Skin of body (tissue), 2 donors: ENCODE data around the gene IRX6. TPM values are rescaled to one million over a fixed set of nuclear protein-coding genes. Genes with fewer than 3 reads are reported as not detected.

Experiments used
- DNase-seq: peaks from one replicate; lab custom pipeline; 2025; lab: John Stamatoyannopoulos, UW
- total RNA-seq: library from RNA; depleted of rRNA; stranded (reverse); fragments of >200 nt; gene quantifications from one replicate; pipeline ENCODE4 v1.2.3, GENCODE V29; 2014

IRX6 gene
- total RNA-seq, 1 donor from 2014 or later: 3.1 TPM

DNA sequence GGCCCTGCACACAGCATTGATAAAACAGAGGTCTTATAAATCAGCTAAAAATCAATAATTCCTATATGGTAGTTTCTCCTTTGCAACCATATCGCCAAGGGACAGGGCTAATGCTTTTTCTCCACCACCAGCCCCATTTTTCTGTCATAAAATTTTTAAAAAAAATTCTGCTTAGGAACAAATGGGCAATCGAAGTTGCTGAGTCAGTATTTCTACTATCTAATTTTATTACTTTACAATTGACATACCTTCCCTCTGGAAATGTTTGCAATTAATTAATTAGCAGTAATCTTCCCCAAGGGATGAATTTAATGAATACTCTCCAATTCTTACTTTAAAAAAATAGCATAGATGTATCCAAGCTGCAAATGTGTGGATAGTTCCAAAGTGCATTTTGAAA is 1.7 kb upstream of the IRX6 start:
- DNase-seq: no peak

- DNase-seq: no peak
Observed at GRCh38 chr16:55324285-55325079, 479 bp downstream of the IRX6 start.

GRCh38 chr16:55325080-55325447 is 1.1 kb downstream of the IRX6 start:
- DNase-seq: no peak

GRCh38 chr16:55325458-55326109 is 1.6 kb downstream of the IRX6 start:
- DNase-seq: no peak

GRCh38 chr16:55326261-55327092 is 2.5 kb downstream of the IRX6 start:
- no peak for DNase-seq

DNA sequence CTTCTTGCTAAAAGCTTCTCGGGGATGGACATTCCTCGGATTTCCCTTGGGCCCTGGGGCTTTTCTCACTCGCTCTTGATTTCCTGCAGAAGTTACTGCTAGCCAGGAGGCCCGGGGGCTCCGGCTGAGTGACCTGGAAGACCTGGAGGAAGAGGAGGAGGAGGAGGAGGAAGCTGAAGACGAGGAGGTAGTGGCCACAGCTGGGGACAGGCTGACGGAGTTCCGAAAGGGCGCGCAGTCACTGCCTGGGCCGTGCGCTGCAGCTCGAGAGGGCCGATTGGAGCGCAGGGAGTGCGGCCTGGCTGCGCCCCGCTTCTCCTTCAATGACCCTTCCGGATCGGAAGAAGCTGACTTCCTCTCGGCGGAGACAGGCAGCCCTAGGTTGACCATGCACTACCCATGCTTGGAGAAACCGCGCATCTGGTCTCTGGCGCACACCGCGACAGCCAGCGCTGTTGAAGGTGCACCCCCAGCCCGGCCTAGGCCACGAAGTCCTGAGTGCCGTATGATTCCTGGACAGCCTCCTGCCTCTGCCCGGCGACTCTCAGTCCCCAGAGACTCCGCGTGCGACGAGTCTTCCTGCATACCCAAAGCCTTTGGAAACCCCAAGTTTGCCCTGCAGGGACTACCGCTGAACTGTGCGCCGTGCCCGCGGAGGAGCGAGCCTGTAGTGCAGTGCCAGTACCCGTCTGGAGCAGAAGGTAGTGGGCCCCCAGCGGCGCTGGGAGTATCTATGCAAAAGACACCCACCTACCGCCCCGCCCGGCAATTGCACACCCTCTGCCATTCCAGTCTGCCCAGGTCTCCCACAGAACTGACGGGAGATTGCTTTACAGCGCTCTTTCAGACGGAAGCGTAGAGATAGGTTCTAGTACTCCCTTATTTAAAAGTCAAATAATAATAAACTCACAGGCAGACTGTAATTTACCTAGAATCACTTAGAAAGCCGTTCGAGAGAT is 4.9 kb downstream of the IRX6 start:
- DNase-seq: no peak

DNA sequence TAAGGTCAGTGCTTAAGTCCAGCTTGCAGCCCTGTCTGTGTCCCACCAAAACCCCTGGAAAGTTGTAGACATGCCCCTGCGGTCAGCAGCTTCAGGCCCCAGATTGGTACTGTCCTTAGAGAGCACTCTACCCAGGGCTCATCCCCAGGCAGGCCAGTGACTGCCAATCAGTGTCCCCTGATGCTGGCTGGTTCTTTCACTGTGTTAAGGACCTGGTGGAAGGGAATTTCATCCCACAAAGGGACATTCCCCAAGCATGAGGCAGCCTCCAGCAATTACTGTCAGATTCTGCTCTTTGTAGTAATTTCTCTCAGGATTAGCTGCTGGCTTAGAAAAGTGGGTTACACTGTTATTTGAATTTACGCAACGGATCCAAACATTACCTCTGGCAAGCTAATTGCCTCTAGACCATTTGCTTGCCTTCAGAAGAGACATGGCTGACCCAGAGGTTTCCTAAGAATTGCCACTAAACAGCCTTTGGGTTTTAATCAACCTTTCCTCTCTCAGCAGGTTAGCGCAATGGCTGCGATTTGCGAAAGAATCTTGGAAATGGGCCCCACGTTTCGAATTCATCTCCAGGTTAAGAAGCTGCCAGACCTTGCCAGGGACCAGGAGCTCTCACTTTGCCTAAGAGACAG is 5.9 kb downstream of the IRX6 start:
- DNase-seq: no peak

DNA sequence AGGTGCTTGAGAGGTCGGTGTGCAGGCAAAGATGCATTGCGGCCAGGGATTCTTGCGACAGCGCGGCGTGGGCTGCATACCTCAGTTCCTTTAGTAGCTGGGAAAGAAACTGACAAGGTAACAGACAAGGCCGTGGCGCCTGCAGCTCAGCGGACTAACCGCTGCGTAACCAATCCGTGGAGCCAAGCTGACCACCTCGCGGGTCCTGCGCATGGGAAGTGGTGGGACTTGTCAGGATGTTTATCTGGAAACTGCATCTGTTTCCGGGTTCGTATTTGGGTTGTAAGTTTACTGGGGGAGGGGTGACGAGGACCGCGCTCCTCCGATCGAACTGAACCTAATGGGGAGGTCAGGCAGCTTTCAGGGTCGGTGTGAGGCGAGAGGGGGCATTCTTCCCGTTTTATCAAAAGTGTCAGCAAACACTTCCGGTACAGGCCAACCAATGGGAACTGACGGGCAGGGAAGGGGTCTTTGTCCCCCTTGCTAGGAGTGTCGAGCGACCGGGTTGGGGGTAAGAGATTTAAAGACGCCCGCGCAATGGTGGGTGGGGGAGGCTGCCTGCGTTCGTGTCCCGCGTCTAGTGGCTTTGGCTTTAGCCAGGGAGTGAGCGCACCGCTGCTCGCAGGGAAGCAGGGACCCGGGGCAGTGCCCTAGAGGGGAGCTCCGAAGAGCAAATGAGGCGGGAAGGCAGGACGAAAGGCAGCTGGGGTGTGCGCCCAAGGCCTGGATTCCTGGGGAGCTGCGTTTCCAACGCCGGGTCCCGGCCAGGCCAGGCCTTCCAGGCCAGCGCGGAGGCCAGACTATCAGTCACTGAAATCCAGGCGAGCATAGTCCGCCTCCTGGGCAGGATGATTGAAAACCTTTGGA is 7.0 kb downstream of the IRX6 start:
- no peak for DNase-seq

DNA sequence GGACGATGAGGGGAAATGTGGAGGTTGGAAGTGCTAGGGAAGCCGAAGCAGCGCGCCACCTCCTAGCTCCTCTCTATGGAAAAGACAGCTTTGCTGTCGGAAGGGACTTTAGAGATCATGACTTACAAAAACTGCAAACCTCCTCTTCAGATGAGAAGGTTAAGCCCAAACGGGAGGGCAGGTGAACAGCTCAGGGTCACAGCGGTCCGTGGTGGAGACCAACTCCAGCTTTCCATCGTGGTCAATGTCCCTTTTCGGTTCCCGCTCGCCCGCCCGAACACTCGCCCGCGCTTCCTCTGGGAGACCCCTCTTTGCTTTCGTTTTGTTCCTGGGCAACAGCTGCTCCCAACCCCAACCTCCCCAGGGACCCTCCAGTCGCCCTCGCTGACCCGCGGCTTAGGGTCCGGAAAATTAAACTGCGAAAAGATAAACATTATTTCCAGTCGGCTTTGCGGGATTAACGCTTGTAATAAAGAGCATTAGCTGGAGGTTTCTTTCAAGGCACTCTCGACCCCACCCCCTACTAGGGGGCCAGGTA is 7.7 kb downstream of the IRX6 start:
- no peak for DNase-seq

- DNase-seq: no peak
Observed at GRCh38 chr16:55333684-55334083, 9.7 kb downstream of the IRX6 start.

DNA sequence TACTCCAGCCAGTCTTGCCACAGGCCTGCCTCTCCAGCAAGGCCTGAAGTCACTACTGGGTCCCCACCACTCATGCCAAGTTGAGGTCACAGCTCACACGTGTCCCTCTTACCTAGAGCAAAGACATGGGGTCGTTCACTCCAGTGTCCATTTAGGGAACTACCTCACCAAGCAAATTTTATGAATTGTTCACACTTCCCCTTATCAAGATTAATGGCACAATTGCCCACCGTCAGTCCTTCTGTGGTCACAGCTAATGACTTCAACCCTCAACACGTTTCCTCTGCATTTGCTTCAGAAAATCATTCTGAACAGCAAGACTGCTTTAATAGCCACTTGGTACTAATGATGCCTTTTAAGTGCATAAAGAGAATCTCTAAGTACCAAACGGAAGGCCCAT is 14.6 kb downstream of the IRX6 start:
- DNase-seq: no peak

DNA sequence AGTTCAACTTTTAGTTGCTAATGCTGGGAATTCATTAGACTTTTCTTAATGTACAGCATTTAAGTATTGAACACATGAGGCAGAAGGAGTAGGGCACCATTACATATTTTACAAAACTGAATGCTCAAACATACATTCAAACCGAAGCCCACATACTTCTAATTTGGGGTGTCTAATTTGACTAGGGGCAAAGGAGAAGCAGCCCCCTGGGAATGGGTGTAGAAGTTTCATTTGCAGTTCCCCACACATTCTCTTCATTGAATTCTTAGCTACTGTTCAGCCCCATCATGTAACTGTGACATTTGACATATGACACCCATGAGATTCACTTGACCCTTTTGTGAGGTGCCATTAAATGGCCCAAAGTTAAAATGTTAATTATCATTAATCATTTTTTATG is 16.4 kb downstream of the IRX6 start:
- DNase-seq: no peak

- DNase-seq: no peak
Observed at GRCh38 chr16:55341681-55342080, 17.7 kb downstream of the IRX6 start.

DNA sequence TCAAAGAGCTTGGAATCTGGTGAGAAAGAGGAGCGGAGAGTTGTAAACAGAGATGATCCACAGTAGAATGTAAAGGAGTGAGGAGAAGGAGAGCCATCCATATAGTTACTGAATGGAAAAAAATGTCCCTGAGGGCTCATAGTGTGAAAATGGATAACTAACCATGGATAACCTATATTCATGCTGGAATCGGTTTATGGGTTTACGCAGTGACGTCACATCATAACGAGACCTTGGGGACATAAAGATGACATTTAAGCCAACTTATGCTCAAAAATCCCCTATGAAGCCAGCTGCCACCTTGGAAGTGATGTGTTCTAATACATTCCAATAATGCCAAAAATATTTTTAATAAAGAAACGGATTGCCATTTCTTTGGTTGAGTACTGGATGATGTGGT is 22.5 kb downstream of the IRX6 start:
- DNase-seq: no peak

DNA sequence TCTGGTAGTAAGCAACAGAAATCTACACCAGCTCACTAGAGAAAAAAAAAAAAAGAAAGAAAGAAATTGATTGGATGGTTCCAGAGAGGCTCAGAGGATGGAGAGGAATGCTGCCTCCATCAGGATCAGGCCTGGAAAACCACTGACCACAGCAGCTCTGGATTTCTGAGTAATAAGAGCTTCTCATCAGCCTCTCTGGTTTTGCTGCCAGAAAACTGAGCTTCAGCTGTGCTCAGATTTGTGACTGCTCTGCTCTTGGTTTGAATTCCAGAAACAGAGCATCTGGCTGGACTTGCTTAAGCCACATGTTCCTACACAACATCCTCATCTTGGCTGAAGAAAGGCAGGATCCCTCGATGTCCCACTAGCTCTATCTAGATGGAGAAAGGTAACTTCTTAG is 25.9 kb downstream of the IRX6 start:
- peak; percentile 29 for DNase-seq

- DNase-seq: no peak
Observed at GRCh38 chr16:55350984-55351383, 27.0 kb downstream of the IRX6 start.

- no peak for DNase-seq
Observed at GRCh38 chr16:55351936-55352335, 27.9 kb downstream of the IRX6 start.

GRCh38 chr16:55357241-55357640 is 33.2 kb downstream of the IRX6 start:
- no peak for DNase-seq

- no peak for DNase-seq
Observed at GRCh38 chr16:55359946-55360345, 35.9 kb downstream of the IRX6 start.
